CD4-positive, alpha-beta T cell (primary cell): ENCODE measurements around the gene NTN1. TPM values are rescaled to one million over a fixed set of nuclear protein-coding genes. Genes with fewer than 3 reads are reported as not detected.

ENCODE experiments used
- ATAC-seq: fragments of 200-7000 bp; cut with Tn5 transposase; one replicate; pipeline ENCODE4 v1.10.0; 2022; ENCODE audit warnings: mild to moderate bottlenecking; ENCODE audit not compliant: poor library complexity
- CTCF ChIA-PET: fragments of 350-600 bp; sonication (Branson Sonifier 250); formaldehyde crosslinking; loops from one replicate; lab custom pipeline; 2021; ENCODE audit warnings: antibody characterized with exemption, inconsistent platforms; lab: Charles Lee
- POLR2A ChIA-PET: fragments of 350-600 bp; sonication (Branson Sonifier 250); formaldehyde crosslinking; loops from one replicate; lab custom pipeline; 2021; ENCODE audit warnings: antibody characterized with exemption, inconsistent platforms; lab: Charles Lee
- DNase-seq, 14 experiments: peaks; one replicate each; pipeline ENCODE4 v3.0.0-alpha.2; 2013 to 2020; ENCODE audit warnings: mixed read lengths in 2 of 14
- H3K27ac ChIP-seq, 2 donors: one replicate each; pipeline versions ENCODE4 v1.5.1 to v1.7.0; 2013; ENCODE audit warnings: low read length in 2 of 2, low read depth in 1 of 2, mild to moderate bottlenecking in 1 of 2
- H3K27me3 ChIP-seq, 2 experiments: 1 replicate in 1 of 2; 2 replicates in 1 of 2; pipeline versions ENCODE4 v1.6.1 to v1.7.0; 2013; ENCODE audit warnings: low read length in 2 of 2, control low read depth in 1 of 2, mild to moderate bottlenecking in 1 of 2, moderate library complexity in 1 of 2; ENCODE audit not compliant: insufficient read depth in 2 of 2, control insufficient read depth in 1 of 2
- H3K36me3 ChIP-seq: one replicate; pipeline ENCODE4 v1.6.1; 2013; ENCODE audit warnings: low read length, control low read depth; ENCODE audit not compliant: insufficient read depth
- H3K4me1 ChIP-seq: one replicate; pipeline ENCODE4 v1.6.1; 2013; ENCODE audit warnings: low read length, control low read depth; ENCODE audit not compliant: insufficient read depth
- H3K4me3 ChIP-seq: one replicate; pipeline ENCODE4 v1.5.1; 2013; ENCODE audit warnings: mild to moderate bottlenecking, low read length, moderate library complexity
- H3K9me3 ChIP-seq, 2 experiments: 1 replicate in 1 of 2; 2 replicates in 1 of 2; pipeline versions ENCODE4 v1.6.1 to v1.7.0; 2013; ENCODE audit warnings: low read length in 2 of 2, mild to moderate bottlenecking in 2 of 2, control low read depth in 1 of 2, moderate library complexity in 1 of 2; ENCODE audit not compliant: control insufficient read depth in 1 of 2, insufficient read depth in 1 of 2
- H3K27ac Mint-ChIP-seq: one replicate; pipeline ENCODE4 v1.8.0; 2020; ENCODE audit warnings: mixed read lengths
- H3K27me3 Mint-ChIP-seq: one replicate; pipeline ENCODE4 v1.8.0; 2021; ENCODE audit warnings: mixed read lengths
- H3K36me3 Mint-ChIP-seq: one replicate; pipeline ENCODE4 v1.8.0; 2021; ENCODE audit warnings: low read depth, mixed read lengths
- H3K4me1 Mint-ChIP-seq: one replicate; pipeline ENCODE4 v1.8.0; 2021; ENCODE audit warnings: low read depth, mixed read lengths
- H3K4me3 Mint-ChIP-seq: one replicate; pipeline ENCODE4 v1.8.0; 2020; ENCODE audit warnings: mild to moderate bottlenecking, mixed read lengths
- H3K9me3 Mint-ChIP-seq: one replicate; pipeline ENCODE4 v1.8.0; 2020; ENCODE audit warnings: mixed read lengths
- intact Hi-C, 2 experiments: fragments of 100-400 bp; cut with DNase I in 1 of 2; cut with micrococcal nuclease in 1 of 2; formaldehyde crosslinking; loops; one replicate each; pipeline versions ENCODE4 v1.15.1 to v1.9.0; 2023 to 2025; cut with DNase I, micrococcal nuclease
- total RNA-seq, 174 experiments: library from RNA in 2 of 174; stranded (reverse) in 2 of 174; gene quantifications; one replicate each; pipeline ENCODE4 v1.2.3 and lab custom pipeline; 2021 to 2026
- TF ChIP-seq, protein P1 (sequence below): fragments of 200-600 bp; IDR thresholded peaks from one replicate; pipeline ENCODE4 v1.8.0; 2022; ENCODE audit warnings: antibody characterized with exemption, mild to moderate bottlenecking

NTN1 gene
- total RNA-seq, 2 experiments from 2014 or later: 0.08 to 0.14 TPM

GRCh38 chr17:9270921-9271320, 249.6 kb downstream of the NTN1 start:
- Mint-ChIP-seq H3K36me3 (no peaks in the 10 kb centered on the region), H3K4me3 (no peak overlapping the region), H3K27me3 (no peaks in the 10 kb centered on the region), H3K27ac (no peak overlapping the region), H3K9me3 (no peaks in the 10 kb centered on the region), H3K4me1 (peaks cover 29% of the 10 kb centered on the region)
- intact Hi-C loops: no loop called here
- ChIA-PET POLR2A (no interaction called here), CTCF (no interaction called here)
- Histone ChIP-seq H3K4me1 (no peaks in the 10 kb centered on the region), H3K4me3 (no peak overlapping the region), H3K27ac (no peak overlapping the region), H3K9me3 (no peaks in the 10 kb centered on the region), H3K27me3 (no peaks in the 10 kb centered on the region), H3K36me3 (peaks cover 5% of the 10 kb centered on the region)
- DNase-seq (no peak), ATAC-seq (no peak)
- TF ChIP-seq, protein P1, sequence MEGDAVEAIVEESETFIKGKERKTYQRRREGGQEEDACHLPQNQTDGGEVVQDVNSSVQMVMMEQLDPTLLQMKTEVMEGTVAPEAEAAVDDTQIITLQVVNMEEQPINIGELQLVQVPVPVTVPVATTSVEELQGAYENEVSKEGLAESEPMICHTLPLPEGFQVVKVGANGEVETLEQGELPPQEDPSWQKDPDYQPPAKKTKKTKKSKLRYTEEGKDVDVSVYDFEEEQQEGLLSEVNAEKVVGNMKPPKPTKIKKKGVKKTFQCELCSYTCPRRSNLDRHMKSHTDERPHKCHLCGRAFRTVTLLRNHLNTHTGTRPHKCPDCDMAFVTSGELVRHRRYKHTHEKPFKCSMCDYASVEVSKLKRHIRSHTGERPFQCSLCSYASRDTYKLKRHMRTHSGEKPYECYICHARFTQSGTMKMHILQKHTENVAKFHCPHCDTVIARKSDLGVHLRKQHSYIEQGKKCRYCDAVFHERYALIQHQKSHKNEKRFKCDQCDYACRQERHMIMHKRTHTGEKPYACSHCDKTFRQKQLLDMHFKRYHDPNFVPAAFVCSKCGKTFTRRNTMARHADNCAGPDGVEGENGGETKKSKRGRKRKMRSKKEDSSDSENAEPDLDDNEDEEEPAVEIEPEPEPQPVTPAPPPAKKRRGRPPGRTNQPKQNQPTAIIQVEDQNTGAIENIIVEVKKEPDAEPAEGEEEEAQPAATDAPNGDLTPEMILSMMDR: no peak

DNA sequence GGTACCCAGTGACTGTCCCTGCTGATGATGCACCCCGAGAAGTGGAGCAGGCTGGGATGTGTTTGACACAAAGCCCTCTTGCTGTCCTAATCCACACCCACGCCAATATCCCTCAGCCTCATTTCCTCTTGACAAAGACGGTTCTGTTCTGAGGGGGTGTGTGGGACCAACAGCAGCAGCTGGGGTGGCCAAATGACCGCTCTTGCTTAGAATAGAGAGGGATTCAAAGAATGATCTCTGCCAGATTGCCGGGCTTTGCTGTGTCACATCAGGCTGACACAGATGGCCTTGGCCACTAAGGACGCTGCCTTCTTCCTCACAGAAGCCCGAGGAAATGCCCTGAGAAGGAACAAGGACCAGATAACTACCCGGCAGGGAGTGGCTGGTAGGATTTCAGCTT, 250.7 kb downstream of the NTN1 start:
- Mint-ChIP-seq H3K27ac (no peak overlapping the region), H3K4me3 (no peak overlapping the region), H3K36me3 (no peaks in the 10 kb centered on the region), H3K4me1 (peaks cover 29% of the 10 kb centered on the region), H3K27me3 (no peaks in the 10 kb centered on the region), H3K9me3 (no peaks in the 10 kb centered on the region)
- H3K4me3 ChIP-seq: no peak overlapping the region
- DNase-seq (no peak), ATAC-seq (no peak)
- H3K27me3 ChIP-seq: no peaks in the 10 kb centered on the region
- POLR2A ChIA-PET: interaction anchor here (0.6 kb wide), 1 partner anchor 1101 kb away, joined by 3 read pairs; the partner anchor contains the start of gene MYH13
- H3K4me1 ChIP-seq: no peaks in the 10 kb centered on the region
- H3K36me3 ChIP-seq: peaks cover 2% of the 10 kb centered on the region
- no peak overlapping the region for H3K27ac ChIP-seq
- no peaks in the 10 kb centered on the region for H3K9me3 ChIP-seq
- CTCF ChIA-PET: no interaction called here
- TF ChIP-seq, protein P1: no peak
- intact Hi-C loops: no loop called here

- ChIA-PET CTCF (no interaction called here), POLR2A (interaction anchor here (0.5 kb wide), 1 partner anchor 19 kb away, joined by 3 read pairs; no protein-coding TSS in a partner anchor)
- H3K27me3 Mint-ChIP-seq: no peaks in the 10 kb centered on the region
- Histone ChIP-seq H3K4me1 (no peaks in the 10 kb centered on the region), H3K4me3 (no peak overlapping the region), H3K9me3 (no peaks in the 10 kb centered on the region), H3K36me3 (peaks cover 2% of the 10 kb centered on the region), H3K27ac (no peak overlapping the region), H3K27me3 (no peaks in the 10 kb centered on the region)
- peak overlapping the region; percentile 78 for H3K27ac Mint-ChIP-seq
- TF ChIP-seq, protein P1: no peak
- DNase-seq: no peak
- no peak for ATAC-seq
- no peak overlapping the region for H3K4me3 Mint-ChIP-seq
- no peaks in the 10 kb centered on the region for H3K36me3 Mint-ChIP-seq
- peaks cover 29% of the 10 kb centered on the region for H3K4me1 Mint-ChIP-seq
- intact Hi-C loops: no loop called here
- H3K9me3 Mint-ChIP-seq: no peaks in the 10 kb centered on the region
These were observed 251.3 kb downstream of the NTN1 start for GRCh38 chr17:9272501-9273200.
